Endothelial cell of umbilical vein (primary cell): ENCODE data around the gene CYSLTR2. TPM values are rescaled to one million over a fixed set of nuclear protein-coding genes. Genes with fewer than 3 reads are reported as not detected.

ENCODE experiments used
- BruUV-seq: library from RNA; stranded (reverse); fragments of 400-500 nt; replicated peaks from 2 replicates; lab custom pipeline; 2021; lab: Mats Ljungman, UMichigan
- CTCF ChIA-PET: fragments of 300-600, 350-600 bp; sonication (Branson Sonifier 250); formaldehyde crosslinking; loops from one replicate; lab custom pipeline; 2021; ENCODE audit warnings: antibody characterized with exemption, inconsistent platforms; lab: Charles Lee
- POLR2A ChIA-PET: fragments of 300-600, 350-600 bp; sonication (Branson Sonifier 250); formaldehyde crosslinking; loops from one replicate; lab custom pipeline; 2021; ENCODE audit warnings: antibody characterized with exemption, inconsistent platforms; lab: Charles Lee
- DNase-seq: peaks from one replicate; pipeline ENCODE4 v3.0.0-alpha.2; 2011; ENCODE audit warnings: low read depth, low spot score
- FAIRE-seq: peaks from 2 replicates; lab custom pipeline; 2011; peaks lifted over from hg19 to GRCh38; lab: Jason Lieb, UNC
- H2AFZ ChIP-seq: 2 replicates; pipeline ENCODE4 v1.6.0; 2012; ENCODE audit warnings: low read depth, low read length, control low read depth, inconsistent platforms
- H3K27ac ChIP-seq: 2 replicates; pipeline ENCODE4 v1.5.1; 2011; ENCODE audit warnings: low read depth, mild to moderate bottlenecking, control low read depth, low read length, moderate library complexity; ENCODE audit not compliant: insufficient read depth
- H3K27me3 ChIP-seq, 2 experiments: 2 replicates each; pipeline versions ENCODE4 v1.6.0 to v1.6.1; 2011; ENCODE audit warnings: low read length in 2 of 2, mixed read lengths in 1 of 2; ENCODE audit not compliant: control insufficient read depth in 2 of 2, insufficient read depth in 2 of 2
- H3K36me3 ChIP-seq, 2 experiments: 2 replicates in 1 of 2; 3 replicates in 1 of 2; pipeline ENCODE4 v1.5.1; 2011; ENCODE audit warnings: low read length in 2 of 2, mild to moderate bottlenecking in 1 of 2, moderate library complexity in 1 of 2; ENCODE audit not compliant: control insufficient read depth in 2 of 2, insufficient read depth in 2 of 2; ENCODE audit errors: extremely low read depth in 1 of 2
- H3K4me1 ChIP-seq: 3 replicates; pipeline ENCODE4 v1.5.1; 2011; ENCODE audit warnings: mild to moderate bottlenecking, low read length; ENCODE audit not compliant: control insufficient read depth, insufficient read depth; ENCODE audit errors: extremely low read depth
- H3K4me2 ChIP-seq: 2 replicates; pipeline ENCODE4 v1.6.1; 2011; ENCODE audit warnings: low read length, control low read depth, mixed read lengths; ENCODE audit not compliant: insufficient read depth
- H3K4me3 ChIP-seq, 3 experiments: fragments of 200-600 bp in 1 of 3; sonication (generic), shearing (Covaris generic) in 1 of 3; replicated peaks in 1 of 3; 2 replicates each; pipeline ENCODE4 v1.5.1; 2011 to 2016; ENCODE audit warnings: control low read depth in 3 of 3, low read length in 3 of 3, mild to moderate bottlenecking in 2 of 3, inconsistent platforms in 1 of 3, low read depth in 1 of 3, moderate library complexity in 1 of 3; ENCODE audit not compliant: insufficient read depth in 1 of 3
- H3K79me2 ChIP-seq: 2 replicates; pipeline ENCODE4 v1.6.0; 2012; ENCODE audit warnings: low read length, inconsistent platforms; ENCODE audit not compliant: control insufficient read depth, insufficient read depth
- H3K9ac ChIP-seq: replicated peaks from 2 replicates; pipeline ENCODE3; 2011; ENCODE audit warnings: low read length, control low read depth; ENCODE audit not compliant: insufficient read depth; ENCODE audit errors: extremely low read depth
- H3K9me1 ChIP-seq: replicated peaks from 3 replicates; pipeline ENCODE4 v1.6.0; 2011; ENCODE audit warnings: mild to moderate bottlenecking, low read length; ENCODE audit not compliant: control insufficient read depth, insufficient read depth; ENCODE audit errors: extremely low read depth
- H3K9me3 ChIP-seq: replicated peaks from 2 replicates; pipeline ENCODE4 v1.5.1; 2012; ENCODE audit warnings: low read length, inconsistent platforms; ENCODE audit not compliant: control insufficient read depth, insufficient read depth
- H4K20me1 ChIP-seq: replicated peaks from 2 replicates; pipeline ENCODE3; 2011; ENCODE audit warnings: mild to moderate bottlenecking, low read length; ENCODE audit not compliant: control insufficient read depth, insufficient read depth; ENCODE audit errors: extremely low read depth
- CTCF ChIP-seq, 2 donors: IDR thresholded peaks; 1 replicate in 1 of 2; 2 replicates in 1 of 2; pipeline ENCODE4 v1.5.1; 2011; ENCODE audit warnings: low read length in 2 of 2, mild to moderate bottlenecking in 2 of 2, moderate library complexity in 2 of 2, control low read depth in 1 of 2, inconsistent platforms in 1 of 2, low read depth in 1 of 2; ENCODE audit not compliant: insufficient read depth in 1 of 2; ENCODE audit errors: extremely low read depth in 1 of 2
- EZH2 ChIP-seq: IDR thresholded peaks from 2 replicates; pipeline ENCODE4 v1.6.1; 2012; ENCODE audit warnings: borderline replicate concordance, low read depth, mild to moderate bottlenecking, moderate library complexity, low read length, inconsistent platforms; ENCODE audit not compliant: severe bottlenecking
- FOS ChIP-seq: IDR thresholded peaks from 2 replicates; pipeline ENCODE4 v1.6.1; 2011; ENCODE audit warnings: mild to moderate bottlenecking, low read length, moderate library complexity, borderline replicate concordance; ENCODE audit not compliant: insufficient read depth
- GATA2 ChIP-seq: IDR thresholded peaks from 2 replicates; pipeline ENCODE4 v1.7.0; 2011; ENCODE audit warnings: low read depth, mild to moderate bottlenecking, moderate library complexity, mixed read lengths, low read length; ENCODE audit not compliant: insufficient read length, insufficient read depth
- JUN ChIP-seq: IDR thresholded peaks from 2 replicates; pipeline ENCODE4 v1.6.1; 2011; ENCODE audit warnings: borderline replicate concordance, low read depth; ENCODE audit not compliant: insufficient read length, insufficient read depth
- MAX ChIP-seq: IDR thresholded peaks from 2 replicates; pipeline ENCODE4 v1.6.1; 2011; ENCODE audit not compliant: insufficient read depth, insufficient read length
- MYC ChIP-seq: IDR thresholded peaks from one replicate; pipeline ENCODE4 v1.6.1; 2011; ENCODE audit warnings: mild to moderate bottlenecking, low read depth, low read length
- POLR2A ChIP-seq: IDR thresholded peaks from 2 replicates; pipeline ENCODE4 v1.6.1; 2012; ENCODE audit warnings: low read depth, mild to moderate bottlenecking, control low read depth, low read length
- POLR2AphosphoS5 ChIP-seq: IDR thresholded peaks from 2 replicates; pipeline ENCODE4 v1.6.1; 2012; ENCODE audit warnings: low read depth, mild to moderate bottlenecking, control low read depth, low read length, moderate library complexity; ENCODE audit not compliant: insufficient read depth
- dilution Hi-C: fragments of 300-500 bp; cut with MboI; formaldehyde crosslinking; loops from one replicate; pipeline ENCODE4 v1.15.0; 2019; ENCODE audit warnings: low sequenced_read_pairs; ENCODE audit not compliant: extremely low pct_ligation_motif_present
- intact Hi-C: fragments of 100-400 bp; cut with micrococcal nuclease; formaldehyde crosslinking; loops from one replicate; pipeline ENCODE4 v1.10.0; 2022
- polyA plus RNA-seq, 4 experiments: library from polyadenylated mRNA; depleted of rRNA in 3 of 4; stranded (reverse) in 3 of 4; unstranded in 1 of 4; fragments of >200 nt; gene quantifications; 2 replicates each; pipeline versions ENCODE4 v1.2.1 to v1.2.3, GENCODE V29; 2011 to 2012; ENCODE audit warnings: missing spikeins in 1 of 4
- total RNA-seq: library from RNA; stranded (reverse); gene quantifications from 2 replicates; pipeline ENCODE4 v1.2.3, GENCODE V29; 2021

Gene CYSLTR2
- total and polyA plus RNA-seq, 2 donors (not counting 3 experiments of a cell fraction or from before 2014, with no cell fraction given) = 0.10 to 0.31 TPM

GRCh38 chr13:48693998-48694397 is 40.3 kb downstream of the CYSLTR2 start:
- POLR2A ChIA-PET = no interaction called here

More at GRCh38 chr13:48693998-48694397, 40.3 kb downstream of the CYSLTR2 start:
- Histone ChIP-seq H3K9me1 (no peaks in the 10 kb centered on the region), H3K79me2 (no peaks in the 10 kb centered on the region), H2AFZ (no peak overlapping the region), H3K4me2 (no peak overlapping the region), H3K9me3 (no peaks in the 10 kb centered on the region), H3K27me3 (peaks cover 0 to 3% of the 10 kb centered on the region in 2 experiments), H3K27ac (no peak overlapping the region), H3K9ac (no peak overlapping the region), H3K4me1 (no peaks in the 10 kb centered on the region), H3K4me3 (no peak overlapping the region), H4K20me1 (no peaks in the 10 kb centered on the region), H3K36me3 (no peaks in the 10 kb centered on the region)
- intact Hi-C loops = no loop called here
- dilution Hi-C loops = no loop called here
- no peak for FAIRE-seq
- TF ChIP-seq POLR2AphosphoS5 = no peak
- no peak for TF ChIP-seq GATA2
- TF ChIP-seq MYC = no peak
- no peak for TF ChIP-seq FOS
- no peak for TF ChIP-seq POLR2A
- no peak for TF ChIP-seq JUN
- TF ChIP-seq CTCF (IDR thresholded peaks at IDR 0.05; ENCODE audit: extremely low read depth in 1 of 2, insufficient read depth in 1 of 2, low read depth in 1 of 2, low read length in 2 of 2) = no peak
- no peak for TF ChIP-seq MAX
- TF ChIP-seq EZH2 = no peak
- DNase-seq = no peak
- BruUV-seq = no TSS peak
- CTCF ChIA-PET = no interaction called here
